ENCODE data around the gene INTS15.
A peak's percentile ranks its signal among the peaks of the same experiment; 100 is the strongest.

The INTS15 gene

GRCh38 chr7:6606866-6607583 lies 17.2 kb downstream of the INTS15 start:
- Histone ChIP-seq H3K4me1 (ENCODE audit: control insufficient read depth, insufficient read depth, low read length, poor library complexity, severe bottlenecking) (no peaks in the 10 kb centered on the region), H3K27ac (ENCODE audit: low read depth, low read length, severe bottlenecking) (no peak overlapping the region), H3K4me3 (ENCODE audit: extremely low read depth, insufficient read depth, low read length, poor library complexity, severe bottlenecking) (no peak overlapping the region), H3K36me3 (ENCODE audit: control insufficient read depth, insufficient read depth, low read length) (peaks cover 53% of the 10 kb centered on the region), H3K9me3 (ENCODE audit: control insufficient read depth, low read length) (no peaks in the 10 kb centered on the region)
- 93 to 94% methylated on average over 27 to 30 of the region's 36 CpGs for WGBS, 2 experiments (ENCODE audit: insufficient coverage in 2 of 2)

GRCh38 chr7:6607651-6608051 lies 17.8 kb downstream of the INTS15 start:
- Histone ChIP-seq H3K36me3 (ENCODE audit: control insufficient read depth, insufficient read depth, low read length) (peaks cover 48% of the 10 kb centered on the region), H3K4me1 (ENCODE audit: control insufficient read depth, insufficient read depth, low read length, poor library complexity, severe bottlenecking) (no peaks in the 10 kb centered on the region), H3K4me3 (ENCODE audit: extremely low read depth, insufficient read depth, low read length, poor library complexity, severe bottlenecking) (no peak overlapping the region), H3K27ac (ENCODE audit: low read depth, low read length, severe bottlenecking) (no peak overlapping the region), H3K9me3 (ENCODE audit: control insufficient read depth, low read length) (no peaks in the 10 kb centered on the region)
- 96% methylated on average over 20 to 36 of the region's 38 CpGs for WGBS, 2 experiments (ENCODE audit: insufficient coverage in 2 of 2)

- peaks cover 43% of the 10 kb centered on the region for H3K36me3 ChIP-seq (ENCODE audit: control insufficient read depth, insufficient read depth, low read length)
- H3K4me3 ChIP-seq (ENCODE audit: extremely low read depth, insufficient read depth, low read length, poor library complexity, severe bottlenecking): no peak overlapping the region
- no peak overlapping the region for H3K27ac ChIP-seq (ENCODE audit: low read depth, low read length, severe bottlenecking)
- no peaks in the 10 kb centered on the region for H3K9me3 ChIP-seq (ENCODE audit: control insufficient read depth, low read length)
- 95 to 96% methylated on average over 23 to 25 of the region's 27 CpGs for WGBS, 2 experiments (ENCODE audit: insufficient coverage in 2 of 2)
- H3K4me1 ChIP-seq (ENCODE audit: control insufficient read depth, insufficient read depth, low read length, poor library complexity, severe bottlenecking): no peaks in the 10 kb centered on the region
Measured at GRCh38 chr7:6608081-6608480, 18.3 kb downstream of the INTS15 start.

- Histone ChIP-seq H3K4me3 (ENCODE audit: extremely low read depth, insufficient read depth, low read length, poor library complexity, severe bottlenecking) (no peak overlapping the region), H3K36me3 (ENCODE audit: control insufficient read depth, insufficient read depth, low read length) (peaks cover 41% of the 10 kb centered on the region), H3K27ac (ENCODE audit: low read depth, low read length, severe bottlenecking) (no peak overlapping the region), H3K9me3 (ENCODE audit: control insufficient read depth, low read length) (no peaks in the 10 kb centered on the region), H3K4me1 (ENCODE audit: control insufficient read depth, insufficient read depth, low read length, poor library complexity, severe bottlenecking) (no peaks in the 10 kb centered on the region)
- WGBS, 2 experiments (ENCODE audit: insufficient coverage in 2 of 2): 93 to 95% methylated on average over 11 to 12 of the region's 12 CpGs
Measured at GRCh38 chr7:6608794-6609193, 19.0 kb downstream of the INTS15 start.

GRCh38 chr7:6612819-6613218 lies 23.0 kb downstream of the INTS15 start:
- no peak overlapping the region for H3K4me3 ChIP-seq (ENCODE audit: extremely low read depth, insufficient read depth, low read length, poor library complexity, severe bottlenecking)
- 90 to 94% methylated on average over 5 to 6 of the region's 7 CpGs for WGBS, 2 experiments (ENCODE audit: insufficient coverage in 2 of 2)

GRCh38 chr7:6613706-6614105 lies 23.9 kb downstream of the INTS15 start:
- Histone ChIP-seq H3K27ac (ENCODE audit: low read depth, low read length, severe bottlenecking) (no peak overlapping the region), H3K36me3 (ENCODE audit: control insufficient read depth, insufficient read depth, low read length) (peaks cover 7% of the 10 kb centered on the region), H3K4me3 (ENCODE audit: extremely low read depth, insufficient read depth, low read length, poor library complexity, severe bottlenecking) (no peak overlapping the region), H3K9me3 (ENCODE audit: control insufficient read depth, low read length) (no peaks in the 10 kb centered on the region), H3K4me1 (ENCODE audit: control insufficient read depth, insufficient read depth, low read length, poor library complexity, severe bottlenecking) (no peaks in the 10 kb centered on the region)
- 53 to 73% methylated on average over 2 of the region's 2 CpGs for WGBS, 2 experiments (ENCODE audit: insufficient coverage in 2 of 2)

More at GRCh38 chr7:6612819-6613218, 23.0 kb downstream of the INTS15 start:
- peaks cover 15% of the 10 kb centered on the region for H3K36me3 ChIP-seq (ENCODE audit: control insufficient read depth, insufficient read depth, low read length)
- H3K27ac ChIP-seq (ENCODE audit: low read depth, low read length, severe bottlenecking): no peak overlapping the region
- no peaks in the 10 kb centered on the region for H3K4me1 ChIP-seq (ENCODE audit: control insufficient read depth, insufficient read depth, low read length, poor library complexity, severe bottlenecking)
- H3K9me3 ChIP-seq (ENCODE audit: control insufficient read depth, low read length): no peaks in the 10 kb centered on the region

DNA sequence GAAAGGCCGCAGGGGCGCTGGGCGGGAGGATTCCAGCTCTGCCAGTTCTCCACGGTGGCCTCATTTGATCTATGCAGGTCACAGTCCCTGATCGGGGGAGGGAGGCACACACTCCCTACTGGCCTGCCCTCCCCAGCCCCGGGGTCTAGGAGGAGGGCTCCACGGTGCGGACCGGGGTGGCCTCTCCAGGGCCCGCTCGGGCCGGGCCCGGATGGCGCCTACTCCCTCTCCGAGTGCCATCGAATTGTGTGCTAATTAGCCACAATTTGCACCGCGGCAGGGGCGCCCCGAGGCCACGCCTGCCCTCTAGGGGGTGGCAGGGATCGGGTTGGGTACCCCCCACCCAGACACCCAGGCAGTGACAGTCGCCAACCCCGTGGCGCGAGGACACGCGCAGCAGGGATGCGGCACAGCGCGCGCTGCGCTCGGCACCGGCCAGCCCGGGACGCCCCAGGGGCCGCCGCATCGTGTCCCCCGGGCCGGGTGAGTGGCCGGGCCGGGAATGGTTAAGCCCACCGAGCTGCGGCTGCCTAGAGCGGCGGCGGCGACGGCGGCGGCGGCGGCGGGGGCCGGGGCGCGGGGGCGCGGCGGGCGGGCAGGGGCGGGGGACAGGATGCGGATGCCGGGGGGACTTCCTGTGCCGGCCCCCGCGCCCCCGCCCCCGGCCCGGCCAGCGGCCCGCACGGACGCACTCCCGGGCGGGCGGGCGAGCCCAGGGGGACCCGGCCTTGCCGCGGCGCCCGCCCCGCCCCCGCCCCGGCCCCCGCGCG lies 25.3 kb downstream of the INTS15 start, which contains the start of gene ZNF853:
Gene ZNF853, plus strand, starts transcription at position 658 of the 770 bp plus-strand sequence. CDS start 565 bp downstream, outside the sequence.
- WGBS, 2 experiments (ENCODE audit: insufficient coverage in 2 of 2): 1 to 2% methylated on average over 30 to 62 of the region's 91 CpGs
- Histone ChIP-seq H3K4me3 (ENCODE audit: extremely low read depth, insufficient read depth, low read length, poor library complexity, severe bottlenecking) (peak within 1 kb of the TSS; percentile 51), H3K36me3 (ENCODE audit: control insufficient read depth, insufficient read depth, low read length) (peaks cover 6% of the 10 kb centered on the region), H3K27ac (ENCODE audit: low read depth, low read length, severe bottlenecking) (no peak within 1 kb of the TSS), H3K4me1 (ENCODE audit: control insufficient read depth, insufficient read depth, low read length, poor library complexity, severe bottlenecking) (no peaks in the 10 kb centered on the region), H3K9me3 (ENCODE audit: control insufficient read depth, low read length) (no peaks in the 10 kb centered on the region)

DNA sequence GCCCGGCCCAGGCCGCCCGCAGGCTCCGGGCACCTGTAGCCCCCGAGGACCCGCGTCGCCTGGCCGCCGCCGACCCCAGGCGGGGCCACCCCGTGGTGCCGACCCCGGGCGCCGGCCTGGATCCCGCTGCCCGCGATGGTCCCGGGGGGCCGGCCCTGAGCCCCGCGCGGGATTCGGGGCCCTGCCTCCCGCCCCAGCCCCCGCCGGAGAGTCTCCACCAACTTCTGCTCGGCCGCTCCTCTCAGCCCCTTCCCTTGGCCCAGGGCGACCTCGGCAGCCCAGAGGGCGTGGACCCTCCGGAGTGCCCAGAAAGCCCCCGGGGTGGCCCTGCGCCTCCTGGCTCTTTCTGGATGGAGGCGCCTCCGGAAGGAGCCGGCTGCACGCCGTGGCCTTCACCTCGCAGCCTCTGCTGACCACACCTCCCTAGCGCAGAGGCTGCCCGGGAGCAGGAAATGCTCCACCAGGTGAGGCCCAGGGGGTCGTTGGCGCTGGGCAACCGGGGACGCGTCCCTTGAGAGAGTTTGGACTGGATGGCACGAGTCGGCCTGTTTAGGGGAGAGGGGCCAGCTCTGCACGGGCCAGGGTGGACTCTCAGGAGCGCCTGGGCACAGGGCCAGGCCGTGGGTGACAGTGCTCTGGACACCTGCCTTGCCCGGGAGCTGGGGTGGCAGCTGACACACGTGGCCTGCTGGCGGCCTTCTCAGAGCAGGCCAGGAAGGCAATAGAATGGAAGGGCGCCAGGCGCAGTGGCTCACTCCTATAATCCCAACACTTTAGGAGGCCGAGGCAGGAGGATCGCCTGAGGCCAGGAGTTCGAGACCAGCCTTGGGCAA lies 26.1 kb downstream of the INTS15 start:
- peak overlapping the region; percentile 51 for H3K4me3 ChIP-seq (ENCODE audit: extremely low read depth, insufficient read depth, low read length, poor library complexity, severe bottlenecking)
- WGBS, 2 experiments (ENCODE audit: insufficient coverage in 2 of 2): 11 to 14% methylated on average over 28 to 47 of the region's 63 CpGs
- no peak overlapping the region for H3K27ac ChIP-seq (ENCODE audit: low read depth, low read length, severe bottlenecking)
- H3K9me3 ChIP-seq (ENCODE audit: control insufficient read depth, low read length): no peaks in the 10 kb centered on the region
- H3K4me1 ChIP-seq (ENCODE audit: control insufficient read depth, insufficient read depth, low read length, poor library complexity, severe bottlenecking): no peaks in the 10 kb centered on the region
- peaks cover 8% of the 10 kb centered on the region for H3K36me3 ChIP-seq (ENCODE audit: control insufficient read depth, insufficient read depth, low read length)

DNA sequence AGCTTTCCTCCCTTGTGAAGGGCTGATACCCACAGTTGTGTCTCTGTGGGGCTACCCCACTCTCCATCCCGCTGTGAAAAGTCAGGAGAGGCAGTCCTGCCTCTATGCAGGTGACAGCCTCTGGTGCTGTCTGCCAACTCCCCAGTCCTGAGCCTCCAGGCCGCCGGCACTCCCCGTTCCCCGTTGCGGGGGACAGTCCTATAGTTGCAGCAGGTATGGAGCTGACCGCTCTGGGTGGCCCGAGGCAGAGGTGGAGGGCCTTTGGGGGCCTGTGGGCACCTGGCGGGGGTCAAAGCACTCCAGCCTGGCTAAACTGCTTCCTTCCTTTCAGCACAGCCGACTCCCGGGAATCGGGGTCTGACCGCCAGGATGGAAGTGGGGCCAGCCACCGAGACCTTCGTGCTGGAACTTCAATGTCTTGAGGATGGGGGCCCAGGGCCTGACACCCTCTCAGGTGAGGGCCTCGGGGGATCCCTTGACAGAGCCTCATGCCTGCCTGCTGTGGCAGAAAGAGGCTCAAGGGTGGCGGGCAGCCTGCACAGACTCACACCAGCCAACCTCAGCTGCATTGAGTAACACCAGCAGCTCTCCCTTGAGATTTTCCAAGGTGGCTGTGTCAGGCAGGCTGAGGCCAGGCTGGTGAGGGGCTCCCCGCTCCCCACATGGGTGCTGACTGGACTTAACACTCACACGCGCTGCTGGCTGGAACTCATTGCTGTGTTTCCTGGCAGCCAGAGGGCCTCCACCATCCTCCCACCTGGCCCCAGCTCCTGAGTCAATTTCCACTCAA lies 27.2 kb downstream of the INTS15 start:
- 94 to 95% methylated on average over 18 to 19 of the region's 20 CpGs for WGBS, 2 experiments (ENCODE audit: insufficient coverage in 2 of 2)
- H3K36me3 ChIP-seq (ENCODE audit: control insufficient read depth, insufficient read depth, low read length): peaks cover 18% of the 10 kb centered on the region
- no peak overlapping the region for H3K27ac ChIP-seq (ENCODE audit: low read depth, low read length, severe bottlenecking)
- no peak overlapping the region for H3K4me3 ChIP-seq (ENCODE audit: extremely low read depth, insufficient read depth, low read length, poor library complexity, severe bottlenecking)
- no peaks in the 10 kb centered on the region for H3K4me1 ChIP-seq (ENCODE audit: control insufficient read depth, insufficient read depth, low read length, poor library complexity, severe bottlenecking)
- H3K9me3 ChIP-seq (ENCODE audit: control insufficient read depth, low read length): no peaks in the 10 kb centered on the region

DNA sequence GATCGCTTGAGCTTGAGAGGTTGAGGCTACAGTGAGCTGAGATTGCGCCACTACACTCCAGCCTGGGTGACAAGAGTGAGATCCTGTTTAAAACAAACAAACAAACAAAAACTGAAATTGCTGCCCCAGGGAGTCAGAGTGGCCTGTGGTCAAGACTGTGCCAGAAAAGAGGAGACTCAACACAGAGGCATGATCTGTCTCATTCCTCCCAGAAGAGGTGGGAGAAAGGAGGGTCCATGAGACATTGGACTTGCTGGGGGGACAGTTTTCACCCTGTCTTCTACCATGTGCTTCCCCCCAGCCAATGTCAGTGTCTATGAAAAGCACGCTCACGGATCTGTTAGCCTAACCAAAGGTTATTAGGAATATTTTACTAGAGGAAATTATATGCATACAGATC lies 28.8 kb downstream of the INTS15 start:
- 80 to 100% methylated on average over 1 of the region's 4 CpGs for WGBS, 2 experiments (ENCODE audit: insufficient coverage in 2 of 2)
- Histone ChIP-seq H3K4me3 (ENCODE audit: extremely low read depth, insufficient read depth, low read length, poor library complexity, severe bottlenecking) (no peak overlapping the region), H3K9me3 (ENCODE audit: control insufficient read depth, low read length) (no peaks in the 10 kb centered on the region), H3K36me3 (ENCODE audit: control insufficient read depth, insufficient read depth, low read length) (peaks cover 20% of the 10 kb centered on the region), H3K27ac (ENCODE audit: low read depth, low read length, severe bottlenecking) (no peak overlapping the region), H3K4me1 (ENCODE audit: control insufficient read depth, insufficient read depth, low read length, poor library complexity, severe bottlenecking) (no peaks in the 10 kb centered on the region)

Measured in mesodermal cell (in vitro differentiated cells).